ELR (cell line): ENCODE measurements around the gene BTG2.
A peak's percentile ranks its signal among the peaks of the same experiment; 100 is the strongest.

Source experiments
- DNase-seq: peaks from one replicate; pipeline ENCODE4 v3.0.0-alpha.2; 2015; ENCODE audit warnings: low read depth

The BTG2 gene

DNA sequence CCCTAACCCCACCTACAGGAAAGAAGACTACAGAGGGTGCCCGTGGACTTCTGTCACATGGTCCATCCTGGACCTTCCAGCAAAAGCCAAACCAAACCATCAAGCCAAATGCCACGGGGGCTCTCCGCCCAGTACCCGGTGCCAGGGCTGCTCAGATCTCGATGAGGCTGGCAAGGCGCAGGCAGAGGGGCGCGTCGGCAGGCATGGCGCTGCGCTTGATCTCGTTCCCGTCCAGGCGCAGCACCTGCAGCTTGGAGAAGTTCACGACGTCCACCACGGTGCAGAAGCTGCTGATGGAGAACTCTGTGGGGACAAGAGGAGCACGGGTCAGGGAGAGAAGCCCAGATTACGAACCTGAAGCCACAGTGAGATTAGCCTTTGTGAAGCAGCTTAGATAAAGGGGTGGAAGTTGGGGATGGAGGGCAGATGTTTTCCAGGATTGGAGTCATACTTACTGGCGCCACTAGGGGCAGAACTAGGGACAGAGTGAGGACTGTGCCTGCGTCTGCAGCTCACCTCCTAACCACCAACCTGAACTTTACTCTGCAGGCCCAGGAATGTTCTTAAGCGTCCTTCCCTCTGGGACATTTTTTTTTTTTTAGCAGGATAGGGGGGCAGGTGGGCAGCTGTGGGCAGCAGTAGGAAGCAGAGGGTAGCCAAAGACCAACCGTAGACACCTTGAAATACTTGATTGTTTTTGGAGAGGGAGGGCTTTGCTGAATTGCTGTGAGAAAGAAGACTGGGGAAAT, 37.0 kb downstream of the BTG2 start:
- peak; percentile 61 for DNase-seq

- no peak for DNase-seq
Measured at GRCh38 chr1:203343956-203344754, 38.8 kb downstream of the BTG2 start.

DNA sequence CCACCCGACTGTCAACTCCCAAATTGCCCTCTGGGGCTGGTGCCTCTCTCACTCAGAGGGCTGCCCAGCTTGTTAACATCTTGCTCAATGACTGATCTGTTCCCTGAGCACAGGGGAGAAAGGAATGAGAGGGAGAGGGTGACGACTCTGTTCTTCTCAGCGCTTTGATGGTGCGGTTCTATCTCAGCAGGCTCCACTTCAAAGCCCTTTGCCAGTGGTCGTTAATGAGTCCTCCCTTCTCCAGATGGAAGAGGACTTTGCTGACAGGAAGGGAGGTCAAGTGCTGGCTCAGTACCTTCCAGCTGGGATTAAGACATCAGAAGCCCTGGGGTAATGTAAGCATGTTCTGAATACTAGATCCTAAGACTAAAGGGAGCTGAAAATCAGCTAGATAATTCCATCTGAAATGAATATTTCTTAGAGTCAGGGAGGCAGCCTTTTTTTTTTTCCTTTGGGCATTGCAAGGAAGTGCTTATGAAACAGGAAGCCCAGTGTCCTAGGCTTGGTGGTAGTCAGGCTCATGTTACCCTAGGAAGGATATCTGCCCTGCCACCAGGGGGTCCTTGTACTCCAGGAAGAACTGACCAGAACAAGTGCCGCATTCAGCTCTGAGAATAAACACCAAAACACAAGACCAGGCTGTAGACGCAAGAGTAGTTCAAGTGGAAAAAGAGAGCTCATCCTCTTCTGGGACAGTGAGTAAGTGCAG, 40.9 kb downstream of the BTG2 start:
- DNase-seq: no peak

- no peak for DNase-seq
Measured at GRCh38 chr1:203346769-203347102, 41.4 kb downstream of the BTG2 start.

DNA sequence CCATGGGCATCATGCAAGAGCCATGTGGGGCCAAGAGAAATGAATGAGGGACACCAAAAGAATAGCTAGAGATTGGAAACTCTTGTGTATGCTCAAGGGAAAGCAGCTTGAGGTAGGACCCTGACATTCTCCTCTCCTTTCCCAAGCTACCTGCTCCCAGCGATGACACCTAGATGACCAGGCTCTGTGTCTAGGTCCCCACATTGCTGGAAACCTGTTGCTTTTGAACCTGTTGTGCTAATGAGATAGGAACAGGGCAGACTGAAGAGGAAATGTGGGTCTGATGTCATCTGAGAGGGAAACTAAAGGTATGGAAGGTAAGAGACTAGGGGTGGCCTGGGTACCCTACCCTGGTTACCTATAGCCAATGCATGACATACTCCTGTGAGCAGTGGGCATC, 43.8 kb downstream of the BTG2 start:
- no peak for DNase-seq

GRCh38 chr1:203349773-203350524, 44.6 kb downstream of the BTG2 start:
- DNase-seq: no peak

DNA sequence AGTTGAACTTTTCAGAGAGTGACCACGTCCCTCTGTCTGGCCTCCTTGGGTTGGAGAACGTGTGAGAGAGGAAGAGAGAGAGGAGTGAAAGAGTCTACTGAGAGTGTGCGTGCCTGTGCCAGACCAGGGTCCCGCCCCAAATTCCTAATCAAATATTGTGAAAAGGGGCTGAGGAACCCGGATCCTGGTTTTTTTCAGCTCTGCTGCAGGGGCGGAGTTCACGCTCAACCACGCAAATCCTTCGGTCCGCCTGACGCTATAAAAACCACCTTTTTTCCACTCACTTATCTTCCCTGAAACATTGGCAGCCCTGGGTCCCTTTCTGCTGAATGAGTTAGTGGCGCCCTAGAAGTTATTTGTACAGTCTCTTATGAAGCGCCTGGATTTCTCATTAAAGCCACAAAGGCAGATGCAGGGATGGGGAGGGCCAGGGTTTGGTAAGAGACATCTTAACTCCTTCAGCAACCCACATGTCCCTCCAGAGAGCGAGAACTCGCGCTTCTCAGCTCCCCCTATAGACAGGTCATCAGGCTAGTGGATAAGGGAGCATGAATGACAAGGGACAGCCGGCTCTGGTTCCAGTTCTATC, 45.8 kb downstream of the BTG2 start, which contains the start of gene FMOD:
Gene FMOD (minus strand): TSS at position 86 of the 589 bp plus-strand sequence. CDS start 2,852 bp downstream, outside the sequence.
- DNase-seq: peak; percentile 19

GRCh38 chr1:203353486-203353885, 48.2 kb downstream of the BTG2 start:
- no peak for DNase-seq

DNA sequence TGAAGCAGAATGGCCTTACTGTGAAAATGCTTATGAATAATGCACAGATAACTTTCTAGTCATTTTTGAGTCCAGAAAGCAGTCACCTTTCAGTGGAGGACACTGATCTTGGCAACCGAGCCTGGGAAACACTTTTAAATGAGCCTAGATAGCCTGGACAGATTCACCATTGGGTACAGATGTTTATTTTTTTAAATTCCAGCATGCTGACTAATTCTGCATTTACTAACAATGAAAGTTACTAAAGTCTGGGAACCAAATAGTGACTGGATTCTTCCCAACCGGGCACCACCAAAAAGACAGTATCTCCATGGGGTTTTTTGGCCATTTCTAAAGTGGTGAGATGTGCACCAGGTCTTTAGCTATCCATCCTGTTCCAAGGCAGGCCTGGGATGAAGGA, 48.9 kb downstream of the BTG2 start:
- peak; percentile 82 for DNase-seq

DNA sequence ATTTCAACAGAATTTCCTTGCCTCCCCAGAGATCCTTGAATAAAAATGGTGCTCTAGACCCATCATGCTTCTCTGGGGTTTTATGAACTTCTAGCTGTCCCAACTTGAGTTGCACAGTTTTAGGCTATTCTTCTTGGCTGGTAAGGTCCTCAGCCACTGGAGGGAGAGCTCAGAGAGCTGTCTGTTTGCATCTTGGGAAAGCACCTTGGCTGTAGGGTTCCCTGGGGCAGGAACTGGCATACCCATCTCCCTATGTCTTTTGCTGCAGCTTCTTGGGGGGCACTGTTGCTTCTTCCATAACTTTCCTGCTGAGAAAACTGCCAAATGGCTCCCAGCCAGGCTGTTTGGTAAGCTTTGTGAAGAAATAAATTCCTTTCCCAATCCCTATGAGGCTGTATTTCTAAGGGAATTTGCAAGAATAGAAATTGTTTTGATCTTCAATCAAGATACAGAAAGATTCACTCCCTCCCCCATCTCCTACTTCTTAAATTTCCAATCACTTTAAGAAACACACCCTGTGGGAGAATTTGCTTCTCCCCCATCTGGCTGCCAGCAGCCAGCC, 53.8 kb downstream of the BTG2 start:
- no peak for DNase-seq
